HG03558 (cell line): ENCODE data around the gene SLC41A3.

Experiments
- ATAC-seq: cut with Tn5 transposase; IDR thresholded peaks from one replicate; pipeline ENCODE4 v1.9.1; 2021; ENCODE audit warnings: moderate number of reproducible peaks; ENCODE audit not compliant: unreplicated experiment; ENCODE audit errors: extremely low read depth

Gene SLC41A3

GRCh38 chr3:126121074-126121473, 37.1 kb upstream of the SLC41A3 start:
- ATAC-seq: no peak

DNA sequence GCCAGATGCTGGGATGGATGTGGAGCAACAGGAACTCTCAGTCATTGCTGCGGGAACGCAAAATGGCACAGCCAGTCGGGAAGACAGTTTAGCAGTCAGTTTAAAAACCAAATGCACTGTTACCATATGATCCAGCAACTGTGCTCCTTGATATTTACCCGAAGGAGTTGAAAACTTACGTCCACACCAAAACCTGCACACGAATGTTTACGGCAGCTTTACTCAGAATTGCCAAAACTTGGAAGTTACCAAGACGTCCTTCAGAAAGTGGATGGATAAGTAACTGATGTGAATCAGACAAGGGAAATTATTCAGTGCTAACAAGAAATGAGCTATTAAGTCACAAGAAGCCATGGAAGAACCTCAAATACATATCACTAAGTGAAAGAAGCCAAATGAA, 36.1 kb upstream of the SLC41A3 start:
- no peak for ATAC-seq

DNA sequence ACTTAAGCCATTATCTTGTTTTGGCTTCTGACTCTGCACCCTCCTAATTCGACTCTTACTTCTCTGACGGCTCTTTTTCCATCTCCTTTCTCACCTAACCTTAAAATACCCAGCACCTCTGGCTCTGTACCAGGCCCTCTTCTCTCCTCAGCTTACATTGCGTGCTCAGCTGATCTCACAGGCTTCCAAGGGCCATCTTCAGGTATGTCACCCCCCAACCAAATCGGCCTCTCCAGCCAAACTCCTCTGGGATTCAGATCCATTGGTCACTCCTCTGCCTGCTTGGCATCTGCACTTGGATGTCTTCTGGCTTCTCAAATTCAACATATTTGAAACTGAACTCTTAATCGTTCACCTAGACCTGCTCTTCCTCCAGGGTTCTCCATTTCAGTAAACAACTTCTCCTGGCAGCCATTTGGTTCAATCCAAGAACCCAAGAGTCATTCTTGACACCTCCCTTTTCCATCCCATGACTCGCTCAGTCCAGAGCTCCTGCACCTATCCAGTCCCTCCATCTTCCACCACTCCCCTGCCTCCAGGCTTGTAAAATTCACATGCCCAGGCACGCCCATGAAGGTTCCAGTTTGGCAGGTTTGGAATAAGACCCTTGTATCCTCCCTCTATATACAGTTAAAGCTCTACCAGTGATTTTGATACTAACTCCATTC, 35.2 kb upstream of the SLC41A3 start:
- ATAC-seq: no peak

DNA sequence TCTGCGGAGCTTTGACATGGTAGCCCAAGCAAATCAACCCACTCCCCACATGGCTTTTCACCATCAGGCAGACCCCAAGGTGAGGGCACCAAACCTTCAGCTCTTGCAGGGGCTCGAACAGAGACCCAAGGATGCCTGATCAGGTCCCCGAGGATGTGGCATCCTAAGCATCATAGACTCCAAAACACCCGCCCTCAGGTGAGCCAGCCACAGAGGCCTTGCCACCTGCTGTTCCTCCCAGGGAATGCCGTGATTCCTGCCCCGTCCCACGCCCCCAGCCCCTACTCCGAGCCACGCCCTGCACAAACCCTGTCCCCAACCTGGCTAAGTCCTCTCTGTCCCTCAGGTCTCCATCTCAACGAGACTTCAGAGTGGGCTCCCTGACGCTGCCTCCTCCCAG, 34.7 kb upstream of the SLC41A3 start:
- no peak for ATAC-seq

DNA sequence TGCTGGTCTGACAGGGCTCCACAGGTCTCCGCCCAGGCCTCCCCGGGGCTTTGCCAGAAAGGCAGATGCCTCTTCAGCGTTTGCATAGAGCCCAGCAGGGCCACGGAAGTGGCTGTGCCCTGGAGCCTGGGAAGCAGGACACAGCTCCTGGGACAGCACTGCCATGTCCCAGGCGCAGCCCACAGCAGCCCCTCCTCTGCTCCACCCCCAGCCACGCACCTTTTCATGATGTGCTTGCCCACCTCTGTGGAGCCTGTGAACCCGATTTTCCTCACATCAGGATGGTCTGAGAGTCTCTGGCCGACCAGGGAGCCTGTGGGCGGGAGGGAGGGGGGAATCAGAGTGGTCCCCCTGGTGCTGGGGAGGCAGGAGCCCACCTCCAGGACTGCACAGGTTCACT, 33.9 kb upstream of the SLC41A3 start:
- ATAC-seq: no peak

GRCh38 chr3:126117212-126117611, 33.3 kb upstream of the SLC41A3 start:
- ATAC-seq: no peak

DNA sequence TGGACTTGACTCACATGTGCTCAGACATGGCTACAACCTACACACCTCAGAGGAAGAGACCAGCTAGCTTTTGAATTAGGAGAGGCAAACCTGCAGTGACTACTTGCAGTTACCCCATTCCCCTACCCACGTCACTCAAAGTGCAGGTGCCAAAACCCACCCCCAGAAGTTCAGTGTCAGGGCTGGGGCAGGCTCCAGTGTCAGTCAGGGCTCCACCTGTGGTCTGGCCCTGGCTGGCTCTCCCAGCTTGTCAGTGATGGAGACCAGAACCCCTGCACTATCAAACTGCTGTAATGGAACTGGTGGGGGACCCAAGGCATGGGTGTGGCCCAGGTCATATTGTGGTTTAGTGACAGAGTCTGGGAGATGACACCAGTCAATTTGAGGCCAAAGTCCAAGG, 32.6 kb upstream of the SLC41A3 start:
- no peak for ATAC-seq

- ATAC-seq: no peak
These were observed 30.8 kb upstream of the SLC41A3 start for GRCh38 chr3:126114443-126115386.

DNA sequence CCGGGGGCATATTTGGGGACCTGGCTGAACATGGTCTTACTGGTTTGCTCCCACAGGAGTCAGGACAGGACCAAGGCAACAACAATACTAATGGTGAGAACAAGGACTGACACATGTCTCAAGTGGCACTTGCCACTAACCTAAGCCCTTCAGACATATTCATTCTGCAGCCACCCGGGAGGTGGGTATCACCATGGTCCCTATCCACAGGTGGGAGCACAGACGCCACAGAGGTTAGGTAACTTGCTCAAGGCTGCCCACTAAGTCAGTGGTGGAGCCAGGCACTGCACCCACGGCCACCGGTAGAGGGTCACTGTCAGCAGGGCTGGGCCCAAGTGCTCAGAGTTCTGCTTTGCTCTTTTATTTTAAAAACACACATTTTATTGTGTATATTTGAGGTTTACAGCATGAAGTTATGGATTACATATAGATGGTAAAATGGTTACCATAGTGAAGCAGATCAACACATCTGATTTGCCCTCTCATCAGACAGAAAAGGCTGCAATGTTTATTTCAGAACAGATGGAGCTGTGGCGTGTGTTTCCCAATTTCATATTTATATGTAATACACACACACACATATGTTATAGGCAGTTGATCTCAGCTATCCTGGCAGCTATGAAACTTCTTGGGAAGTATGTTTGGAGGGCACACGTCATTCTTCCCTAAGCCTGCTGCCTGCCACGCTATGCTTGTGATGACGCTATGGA, 30.0 kb upstream of the SLC41A3 start:
- no peak for ATAC-seq

GRCh38 chr3:126113238-126113555, 29.3 kb upstream of the SLC41A3 start:
- ATAC-seq: no peak

- no peak for ATAC-seq
These were observed 28.8 kb upstream of the SLC41A3 start for GRCh38 chr3:126112531-126113237.

DNA sequence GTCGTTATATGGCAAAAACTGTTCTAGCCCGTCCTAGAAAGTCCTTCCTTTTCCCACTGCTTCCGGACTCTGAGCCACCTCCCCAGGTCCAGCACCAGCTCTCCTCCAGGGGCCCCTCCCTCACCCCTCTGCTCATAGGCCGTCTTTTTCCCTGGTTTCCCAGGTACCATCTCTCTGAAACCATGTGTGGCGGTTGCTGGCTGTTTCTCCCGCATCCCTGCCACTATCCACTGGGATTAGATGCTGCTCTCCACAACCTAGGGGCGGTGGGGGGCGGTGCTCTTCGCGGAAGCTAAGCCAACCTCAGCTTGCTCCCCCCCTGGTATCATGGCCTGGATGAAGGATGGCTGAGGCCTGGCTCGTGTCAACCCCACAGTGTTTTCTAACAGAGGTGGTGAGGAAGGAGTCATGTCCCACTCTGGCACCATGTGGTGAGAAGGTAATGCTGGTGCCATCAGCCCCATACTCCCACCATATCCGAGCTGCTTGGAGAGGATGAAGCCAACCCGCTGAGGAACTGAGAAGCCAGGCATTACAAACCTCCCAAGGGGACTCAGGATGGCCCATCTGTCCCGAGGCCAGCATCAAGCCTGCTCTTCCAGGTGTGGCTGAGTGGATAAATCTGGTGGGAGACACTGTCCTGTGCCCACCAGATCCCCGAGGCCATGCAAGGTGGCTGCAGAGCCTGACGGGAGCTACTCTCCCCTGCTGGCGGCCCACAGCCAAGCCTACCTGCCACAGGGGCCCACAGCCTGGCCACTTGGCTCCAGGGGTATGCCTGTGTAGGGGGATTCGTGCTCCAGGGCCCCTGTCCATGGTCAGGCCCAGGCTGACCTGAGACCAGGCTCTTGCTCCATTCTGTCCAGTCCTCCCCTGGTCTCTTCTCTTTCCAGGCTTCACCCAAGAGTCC, 27.9 kb upstream of the SLC41A3 start:
- no peak for ATAC-seq

DNA sequence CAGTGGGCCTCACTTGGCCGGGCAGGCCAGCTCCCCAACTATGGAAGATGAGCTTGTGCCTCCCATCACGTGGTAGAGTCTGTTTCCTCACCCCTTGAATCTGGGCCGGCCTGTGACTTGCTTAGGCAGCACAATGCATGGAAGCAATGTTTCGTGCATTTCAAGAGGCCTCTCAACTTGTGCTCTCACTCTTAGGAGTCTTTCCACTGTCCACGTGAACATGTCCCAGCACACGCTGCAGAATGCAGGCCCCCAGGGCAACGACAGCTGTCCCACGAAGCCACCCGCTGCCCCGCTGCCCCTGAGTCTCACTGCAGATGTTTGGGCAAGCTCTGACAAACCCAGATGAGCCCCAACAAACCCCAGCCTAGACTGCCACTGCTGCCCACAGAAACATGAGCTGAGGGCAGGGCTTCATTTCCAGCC, 27.2 kb upstream of the SLC41A3 start:
- ATAC-seq: no peak

- ATAC-seq: no peak
These were observed 26.7 kb upstream of the SLC41A3 start for GRCh38 chr3:126110431-126111125.

- ATAC-seq: no peak
These were observed 25.9 kb upstream of the SLC41A3 start for GRCh38 chr3:126109880-126110235.

GRCh38 chr3:126109146-126109879, 25.4 kb upstream of the SLC41A3 start:
- ATAC-seq: no peak

DNA sequence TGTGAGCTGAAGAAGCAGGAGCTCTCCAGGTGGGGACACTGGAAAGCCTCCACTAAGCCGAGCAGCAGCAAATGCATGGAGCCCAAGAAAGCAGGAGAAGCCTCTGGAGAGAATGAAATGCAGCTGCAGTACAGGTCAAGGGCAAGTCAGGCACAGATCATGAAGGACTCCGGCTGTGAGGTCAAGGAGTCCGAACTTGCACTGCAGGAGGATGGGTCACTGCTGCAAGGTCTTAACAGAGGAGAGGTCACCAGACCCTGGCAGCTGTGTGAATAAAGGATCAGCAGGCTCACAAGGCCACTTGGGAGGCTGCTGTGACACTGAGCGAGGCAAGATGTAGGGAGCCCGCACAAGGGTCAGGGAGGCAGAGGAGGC, 24.7 kb upstream of the SLC41A3 start:
- ATAC-seq: no peak

DNA sequence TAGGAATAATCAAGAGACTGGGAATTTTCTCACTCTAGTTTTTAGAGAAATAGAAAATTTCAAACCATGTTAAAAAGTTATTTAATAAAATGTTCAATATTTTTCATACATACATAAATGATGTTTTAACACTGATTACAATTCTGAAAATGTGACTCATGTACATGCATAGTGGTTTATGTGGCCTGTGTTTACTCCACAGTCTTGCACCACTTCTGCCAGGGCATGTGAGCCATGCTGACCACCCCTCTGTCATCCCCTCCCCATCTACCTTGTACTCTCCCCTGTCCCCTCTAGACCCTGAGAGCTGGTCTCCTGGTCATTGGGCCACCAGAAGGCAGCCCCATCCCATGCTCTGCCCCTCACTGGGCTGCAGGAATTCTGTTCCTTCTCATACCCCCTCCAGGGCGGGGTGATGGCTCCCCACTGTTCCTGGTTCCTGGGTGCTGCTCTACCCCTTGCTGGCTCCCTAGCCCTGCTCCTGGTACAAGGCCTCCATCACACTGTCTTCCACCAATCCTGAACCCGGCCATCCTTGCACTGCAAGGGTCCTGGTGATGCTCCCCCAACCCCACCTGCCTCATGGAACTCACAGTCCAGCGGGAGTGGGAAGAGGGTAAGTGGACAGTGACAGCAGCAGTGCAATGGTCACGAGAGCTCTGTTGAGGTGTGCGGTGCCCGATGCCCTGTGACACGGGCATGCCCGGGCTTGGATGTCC, 24.2 kb upstream of the SLC41A3 start:
- ATAC-seq: no peak
